H9 (cell line): Measurements from ENCODE around the gene UBE3B. TPM values are rescaled to one million over a fixed set of nuclear protein-coding genes. Genes with fewer than 3 reads are reported as not detected.

ENCODE experiments used
- DNase-seq: peaks from one replicate; pipeline ENCODE4 v3.0.0-alpha.2; 2017
- H2AFZ ChIP-seq: one replicate; pipeline ENCODE4 v1.6.1; 2013; ENCODE audit warnings: mild to moderate bottlenecking, low read length, control low read depth, moderate library complexity
- H2AK5ac ChIP-seq: 2 replicates; pipeline ENCODE4 v1.6.1; 2013; ENCODE audit warnings: low read length, control low read depth, mixed read lengths; ENCODE audit not compliant: insufficient read length
- H2BK120ac ChIP-seq: one replicate; pipeline ENCODE4 v1.6.1; 2013; ENCODE audit warnings: low read depth, mild to moderate bottlenecking, low read length, control low read depth, inconsistent platforms; ENCODE audit not compliant: poor library complexity, severe bottlenecking
- H2BK12ac ChIP-seq: 2 replicates; pipeline ENCODE4 v1.6.1; 2013; ENCODE audit warnings: low read length, control low read depth, mixed read lengths, low read depth; ENCODE audit not compliant: insufficient read length
- H2BK15ac ChIP-seq: 2 replicates; pipeline ENCODE4 v1.6.1; 2013; ENCODE audit warnings: low read depth, low read length, control low read depth
- H2BK20ac ChIP-seq: one replicate; pipeline ENCODE4 v1.6.1; 2013; ENCODE audit warnings: low read depth, mild to moderate bottlenecking, low read length, control low read depth, inconsistent platforms; ENCODE audit not compliant: poor library complexity, severe bottlenecking
- H2BK5ac ChIP-seq: 2 replicates; pipeline ENCODE4 v1.6.1; 2013; ENCODE audit warnings: low read length, control low read depth, mixed read lengths; ENCODE audit not compliant: insufficient read length
- H3K14ac ChIP-seq: 2 replicates; pipeline ENCODE4 v1.6.1; 2013; ENCODE audit warnings: low read length, control low read depth; ENCODE audit not compliant: insufficient read depth
- H3K18ac ChIP-seq: 2 replicates; pipeline ENCODE4 v1.6.1; 2013; ENCODE audit warnings: low read depth, mild to moderate bottlenecking, mixed read lengths, low read length, control low read depth; ENCODE audit not compliant: insufficient read length
- H3K23ac ChIP-seq: 2 replicates; pipeline ENCODE4 v1.6.1; 2013; ENCODE audit warnings: low read length, control low read depth, mixed read lengths, low read depth; ENCODE audit not compliant: insufficient read length
- H3K23me2 ChIP-seq: 2 replicates; pipeline ENCODE4 v1.6.1; 2013; ENCODE audit warnings: low read depth, mild to moderate bottlenecking, mixed read lengths, low read length, control low read depth; ENCODE audit not compliant: insufficient read length, poor library complexity, severe bottlenecking
- H3K27ac ChIP-seq: 2 replicates; pipeline ENCODE4 v1.5.1; 2013; ENCODE audit warnings: low read length, control low read depth, mixed read lengths, low read depth; ENCODE audit not compliant: insufficient read length
- H3K27me3 ChIP-seq: 2 replicates; pipeline ENCODE4 v1.6.1; 2013; ENCODE audit warnings: low read length, control low read depth, inconsistent platforms; ENCODE audit not compliant: insufficient read depth
- H3K4ac ChIP-seq: 2 replicates; pipeline ENCODE4 v1.6.1; 2013; ENCODE audit warnings: low read depth, mild to moderate bottlenecking, control low read depth, inconsistent platforms, low read length, moderate library complexity
- H3K4me1 ChIP-seq: 2 replicates; pipeline ENCODE4 v1.6.1; 2013; ENCODE audit warnings: low read length, control low read depth, inconsistent platforms; ENCODE audit not compliant: insufficient read depth
- H3K4me2 ChIP-seq: 2 replicates; pipeline ENCODE4 v1.6.1; 2013; ENCODE audit warnings: low read length, control low read depth, mixed read lengths; ENCODE audit not compliant: insufficient read length, insufficient read depth
- H3K56ac ChIP-seq: 2 replicates; pipeline ENCODE4 v1.6.1; 2013; ENCODE audit warnings: low read depth, mild to moderate bottlenecking, mixed read lengths, low read length, control low read depth; ENCODE audit not compliant: insufficient read length
- H3K79me1 ChIP-seq: 2 replicates; pipeline ENCODE4 v1.6.1; 2013; ENCODE audit warnings: low read depth, mild to moderate bottlenecking, moderate library complexity, low read length, control low read depth, inconsistent platforms; ENCODE audit not compliant: insufficient read depth, poor library complexity, severe bottlenecking
- H3K79me2 ChIP-seq: 2 replicates; pipeline ENCODE4 v1.6.1; 2013; ENCODE audit warnings: low read length, control low read depth, inconsistent platforms; ENCODE audit not compliant: insufficient read depth
- H3K9ac ChIP-seq: 2 replicates; pipeline ENCODE4 v1.6.1; 2013; ENCODE audit warnings: low read length, control low read depth, mixed read lengths; ENCODE audit not compliant: insufficient read length; ENCODE audit errors: extremely low read depth
- H3K9me3 ChIP-seq: one replicate; pipeline ENCODE4 v1.6.1; 2013; ENCODE audit warnings: low read depth, low read length, inconsistent platforms; ENCODE audit not compliant: control insufficient read depth
- H3T11ph ChIP-seq: one replicate; pipeline ENCODE4 v1.6.1; 2013; ENCODE audit warnings: mild to moderate bottlenecking, low read length, control low read depth, inconsistent platforms
- H4K20me1 ChIP-seq: one replicate; pipeline ENCODE4 v1.6.1; 2013; ENCODE audit not compliant: control insufficient read depth, insufficient read length, insufficient read depth
- H4K5ac ChIP-seq: 2 replicates; pipeline ENCODE4 v1.6.1; 2013; ENCODE audit warnings: low read depth, mild to moderate bottlenecking, mixed read lengths, low read length, control low read depth; ENCODE audit not compliant: insufficient read length
- H4K8ac ChIP-seq: replicated peaks from 2 replicates; pipeline ENCODE4 v1.6.1; 2013; ENCODE audit warnings: low read length, control low read depth, mixed read lengths, low read depth; ENCODE audit not compliant: insufficient read length
- H4K91ac ChIP-seq: 2 replicates; pipeline ENCODE4 v1.6.1; 2013; ENCODE audit warnings: low read depth, mild to moderate bottlenecking, moderate library complexity, mixed read lengths, low read length, control low read depth; ENCODE audit not compliant: insufficient read length
- H3K27ac Mint-ChIP-seq, 3 experiments: 2 replicates in 2 of 3; 3 replicates in 1 of 3; pipeline ENCODE4 v1.8.0; 2020 to 2021; ENCODE audit warnings: mixed read lengths in 3 of 3, mild to moderate bottlenecking in 1 of 3, moderate library complexity in 1 of 3
- H3K27me3 Mint-ChIP-seq: 2 replicates; pipeline ENCODE4 v1.8.0; 2021; ENCODE audit warnings: low read depth, mild to moderate bottlenecking, moderate library complexity, mixed read lengths
- H3K36me3 Mint-ChIP-seq, 3 experiments: 2 replicates in 2 of 3; 3 replicates in 1 of 3; pipeline ENCODE4 v1.8.0; 2020 to 2021; ENCODE audit warnings: low read depth in 3 of 3, mixed read lengths in 3 of 3; ENCODE audit not compliant: insufficient read depth in 1 of 3
- H3K4me1 Mint-ChIP-seq, 2 experiments: 2 replicates each; pipeline ENCODE4 v1.8.0; 2020; ENCODE audit warnings: mixed read lengths in 2 of 2
- H3K4me3 Mint-ChIP-seq, 2 experiments: 2 replicates in 1 of 2; 3 replicates in 1 of 2; pipeline ENCODE4 v1.8.0; 2020 to 2021; ENCODE audit warnings: mild to moderate bottlenecking in 2 of 2, mixed read lengths in 2 of 2, moderate library complexity in 1 of 2
- H3K9me3 Mint-ChIP-seq, 2 experiments: 2 replicates in 1 of 2; 3 replicates in 1 of 2; pipeline ENCODE4 v1.8.0; 2020; ENCODE audit warnings: mild to moderate bottlenecking in 2 of 2, mixed read lengths in 2 of 2, moderate library complexity in 1 of 2
- WGBS: extraction: QIAGEN DNeasy Blood & Tissue Kit; methylation state at CpG from one replicate; pipeline ENCODE4 v1.1.7; 2013; ENCODE audit warnings: missing lambda C conversion rate, low lambda C conversion rate, mixed read lengths; ENCODE audit not compliant: insufficient read length; ENCODE audit errors: extremely low coverage; 5-methylcytosine and 5-hydroxymethylcytosine counted together
- total RNA-seq: library from RNA; stranded (reverse); gene quantifications from 2 replicates; pipeline ENCODE4 v1.2.1, GENCODE V29; 2021
- TF ChIP-seq, protein P1 (sequence below): fragments of 200-600 bp; sonication (generic); conservative IDR thresholded peaks from 3 replicates; pipeline ENCODE4 v1.8.0; 2021; ENCODE audit warnings: antibody characterized with exemption, mild to moderate bottlenecking

UBE3B gene
- total RNA-seq, 1 experiment from 2014 or later = 24.2 TPM

DNA sequence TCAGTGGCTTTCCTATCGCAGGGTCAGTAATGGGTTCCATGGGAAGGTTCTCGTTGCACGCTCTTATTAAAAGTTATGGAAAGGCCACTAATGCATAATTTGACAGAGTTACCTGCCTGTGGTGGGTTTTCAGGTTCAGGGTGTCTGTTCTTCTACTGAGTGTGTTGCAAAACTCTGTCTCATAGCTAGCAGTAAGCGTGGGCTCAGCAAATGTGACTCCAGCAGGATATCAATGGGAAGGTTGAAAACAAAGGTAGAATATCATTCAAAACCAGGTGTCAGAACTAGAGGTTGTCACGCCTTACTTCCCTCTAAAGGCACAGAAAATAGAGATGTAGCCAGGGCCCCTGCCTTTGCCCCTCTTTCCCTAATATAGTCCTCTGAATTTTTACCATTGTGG, 24.9 kb downstream of the UBE3B start:
- H2BK12ac ChIP-seq = no peak overlapping the region
- H3K27ac ChIP-seq = no peak overlapping the region
- no peak overlapping the region for H4K91ac ChIP-seq
- H3K9ac ChIP-seq = no peak overlapping the region
- H3K9me3 Mint-ChIP-seq = no peaks in the 10 kb centered on the region
- no peaks in the 10 kb centered on the region for H3K23me2 ChIP-seq
- no peaks in the 10 kb centered on the region for H4K20me1 ChIP-seq
- no peak overlapping the region for H3K4me3 Mint-ChIP-seq
- no peak overlapping the region for H3K4ac ChIP-seq
- 0 out of 4 replicates have a peak, but pooled peaks cover 0 to 2% of the 10 kb centered on the region in 2 experiments for H3K4me1 Mint-ChIP-seq
- no peak overlapping the region for H4K5ac ChIP-seq
- no peaks in the 10 kb centered on the region for H3K27me3 Mint-ChIP-seq
- H3T11ph ChIP-seq = no peak overlapping the region
- H3K36me3 Mint-ChIP-seq = peaks cover 12 to 61% (median 49%) of the 10 kb centered on the region in 3 experiments; a peak in 6 of 7 replicates
- TF ChIP-seq, protein P1, sequence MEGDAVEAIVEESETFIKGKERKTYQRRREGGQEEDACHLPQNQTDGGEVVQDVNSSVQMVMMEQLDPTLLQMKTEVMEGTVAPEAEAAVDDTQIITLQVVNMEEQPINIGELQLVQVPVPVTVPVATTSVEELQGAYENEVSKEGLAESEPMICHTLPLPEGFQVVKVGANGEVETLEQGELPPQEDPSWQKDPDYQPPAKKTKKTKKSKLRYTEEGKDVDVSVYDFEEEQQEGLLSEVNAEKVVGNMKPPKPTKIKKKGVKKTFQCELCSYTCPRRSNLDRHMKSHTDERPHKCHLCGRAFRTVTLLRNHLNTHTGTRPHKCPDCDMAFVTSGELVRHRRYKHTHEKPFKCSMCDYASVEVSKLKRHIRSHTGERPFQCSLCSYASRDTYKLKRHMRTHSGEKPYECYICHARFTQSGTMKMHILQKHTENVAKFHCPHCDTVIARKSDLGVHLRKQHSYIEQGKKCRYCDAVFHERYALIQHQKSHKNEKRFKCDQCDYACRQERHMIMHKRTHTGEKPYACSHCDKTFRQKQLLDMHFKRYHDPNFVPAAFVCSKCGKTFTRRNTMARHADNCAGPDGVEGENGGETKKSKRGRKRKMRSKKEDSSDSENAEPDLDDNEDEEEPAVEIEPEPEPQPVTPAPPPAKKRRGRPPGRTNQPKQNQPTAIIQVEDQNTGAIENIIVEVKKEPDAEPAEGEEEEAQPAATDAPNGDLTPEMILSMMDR = no peak
- H3K4me1 ChIP-seq = no peaks in the 10 kb centered on the region
- H2AK5ac ChIP-seq = no peak overlapping the region
- no peak overlapping the region for H3K4me2 ChIP-seq
- no peaks in the 10 kb centered on the region for H3K79me1 ChIP-seq
- H3K79me2 ChIP-seq = no peaks in the 10 kb centered on the region
- H4K8ac ChIP-seq = no peak overlapping the region
- H3K27me3 ChIP-seq = no peaks in the 10 kb centered on the region
- H3K18ac ChIP-seq = no peak overlapping the region
- WGBS = no CpG with 5 or more reads among the region's 5 CpGs
- no peak overlapping the region for H3K27ac Mint-ChIP-seq
- DNase-seq = no peak
- H2AFZ ChIP-seq = no peak overlapping the region
- H3K9me3 ChIP-seq = no peaks in the 10 kb centered on the region
- H3K23ac ChIP-seq = no peak overlapping the region
- no peak overlapping the region for H2BK20ac ChIP-seq
- no peak overlapping the region for H2BK120ac ChIP-seq
- no peak overlapping the region for H3K56ac ChIP-seq
- no peak overlapping the region for H2BK5ac ChIP-seq
- no peak overlapping the region for H2BK15ac ChIP-seq
- H3K14ac ChIP-seq = no peak overlapping the region
